ENCODE measurements around the gene UBA7. TPM values are rescaled to one million over a fixed set of nuclear protein-coding genes. Genes with fewer than 3 reads are reported as not detected.

Gene UBA7
- total RNA-seq, 1 donor from 2014 or later: 25.1 TPM

- peak; percentile 8 for DNase-seq
- Histone ChIP-seq H3K36me3 (no peaks in the 10 kb centered on the region), H3K9me3 (replicated peaks) (no peaks in the 10 kb centered on the region), H3K27ac (replicated peaks) (no peak overlapping the region), H3K4me1 (no peaks in the 10 kb centered on the region), H3K4me3 (no peak overlapping the region), H3K27me3 (ENCODE audit: low read depth) (no peaks in the 10 kb centered on the region)
- intact Hi-C loops (cut with micrococcal nuclease): no loop called here
- no peak for TF ChIP-seq CTCF (IDR thresholded peaks at IDR 0.05; ENCODE audit: borderline replicate concordance)
These were observed 19.3 kb downstream of the UBA7 start for GRCh38 chr3:49794431-49794830.

GRCh38 chr3:49793486-49794085 lies 20.2 kb downstream of the UBA7 start:
- no peak overlapping the region for H3K27ac ChIP-seq (replicated peaks)
- TF ChIP-seq CTCF (IDR thresholded peaks at IDR 0.05; ENCODE audit: borderline replicate concordance): no peak
- no peaks in the 10 kb centered on the region for H3K36me3 ChIP-seq
- intact Hi-C loops (cut with micrococcal nuclease): no loop called here
- H3K27me3 ChIP-seq (ENCODE audit: low read depth): no peaks in the 10 kb centered on the region
- DNase-seq: no peak
- no peaks in the 10 kb centered on the region for H3K9me3 ChIP-seq (replicated peaks)
- H3K4me3 ChIP-seq: no peak overlapping the region
- H3K4me1 ChIP-seq: no peaks in the 10 kb centered on the region

GRCh38 chr3:49792371-49793150 lies 21.2 kb downstream of the UBA7 start:
- H3K4me3 ChIP-seq: no peak overlapping the region
- H3K27me3 ChIP-seq (ENCODE audit: low read depth): no peaks in the 10 kb centered on the region
- DNase-seq: no peak
- TF ChIP-seq CTCF (IDR thresholded peaks at IDR 0.05; ENCODE audit: borderline replicate concordance): no peak
- intact Hi-C loops (cut with micrococcal nuclease): no loop called here
- peaks cover under 1% of the 10 kb centered on the region for H3K4me1 ChIP-seq
- H3K27ac ChIP-seq (replicated peaks): no peak overlapping the region
- H3K9me3 ChIP-seq (replicated peaks): no peaks in the 10 kb centered on the region
- no peaks in the 10 kb centered on the region for H3K36me3 ChIP-seq

- DNase-seq: no peak
- Histone ChIP-seq H3K4me1 (peaks cover 10% of the 10 kb centered on the region), H3K4me3 (no peak overlapping the region), H3K36me3 (no peaks in the 10 kb centered on the region), H3K27ac (replicated peaks) (no peak overlapping the region), H3K27me3 (ENCODE audit: low read depth) (no peaks in the 10 kb centered on the region), H3K9me3 (replicated peaks) (no peaks in the 10 kb centered on the region)
- intact Hi-C loops (cut with micrococcal nuclease): no loop called here
- no peak for TF ChIP-seq CTCF (IDR thresholded peaks at IDR 0.05; ENCODE audit: borderline replicate concordance)
These were observed 22.2 kb downstream of the UBA7 start for GRCh38 chr3:49791571-49791970.

GRCh38 chr3:49790626-49791411 lies 22.9 kb downstream of the UBA7 start:
- no peak overlapping the region for H3K27ac ChIP-seq (replicated peaks)
- DNase-seq: no peak
- H3K36me3 ChIP-seq: no peaks in the 10 kb centered on the region
- no peaks in the 10 kb centered on the region for H3K9me3 ChIP-seq (replicated peaks)
- H3K27me3 ChIP-seq (ENCODE audit: low read depth): no peaks in the 10 kb centered on the region
- peaks cover 16% of the 10 kb centered on the region for H3K4me1 ChIP-seq
- intact Hi-C loops (cut with micrococcal nuclease): no loop called here
- no peak for TF ChIP-seq CTCF (IDR thresholded peaks at IDR 0.05; ENCODE audit: borderline replicate concordance)
- no peak overlapping the region for H3K4me3 ChIP-seq
